ENCODE results near the gene PRR16. TPM values are rescaled to one million over a fixed set of nuclear protein-coding genes. Genes with fewer than 3 reads are reported as not detected.
"Not testable (repeated sequence)": the region's sequence is repeated elsewhere in the genome, so short reads cannot be mapped to it uniquely, and the experiment has no call there.

PRR16 gene
- total and polyA plus RNA-seq, 4 experiments from 2014 or later = not detected

GRCh38 chr5:120684749-120685415 lies 220.8 kb downstream of the PRR16 start:
- Mint-ChIP-seq H3K27me3 (no peaks in the 10 kb centered on the region), H3K36me3 (no peaks in the 10 kb centered on the region), H3K9me3 (peaks cover 0 to 7% (median 4%) of the 10 kb centered on the region in 8 donors), H3K4me1 (no peaks in the 10 kb centered on the region), H3K4me3 (no peak overlapping the region), H3K27ac (no peak overlapping the region)
- no peak for DNase-seq
- H3K4me1 ChIP-seq (ENCODE audit: insufficient read depth, low read length) = no peaks in the 10 kb centered on the region
- no peak overlapping the region for H3K27ac ChIP-seq (ENCODE audit: low read depth, low read length)
- CTCF ChIA-PET (ENCODE audit: partially characterized antibody) = no interaction called here
- no peaks in the 10 kb centered on the region for H3K27me3 ChIP-seq (ENCODE audit: insufficient read depth, low read length)
- POLR2A ChIA-PET (ENCODE audit: partially characterized antibody) = no interaction called here
- H3K36me3 ChIP-seq (ENCODE audit: insufficient read depth, low read length) = no peaks in the 10 kb centered on the region
- H3K4me3 ChIP-seq (ENCODE audit: low read length in 2 of 2) = no peak overlapping the region
- intact Hi-C loops (cut with micrococcal nuclease) = no loop called here
- no peaks in the 10 kb centered on the region for H3K9me3 ChIP-seq (ENCODE audit: control insufficient read depth in 1 of 2, low read length in 2 of 2)

- Mint-ChIP-seq H3K27me3 (no peaks in the 10 kb centered on the region), H3K9me3 (peaks cover 0 to 15% (median 2%) of the 10 kb centered on the region in 8 donors), H3K4me3 (no peak overlapping the region), H3K36me3 (no peaks in the 10 kb centered on the region), H3K4me1 (no peaks in the 10 kb centered on the region), H3K27ac (no peak overlapping the region)
- Histone ChIP-seq H3K36me3 (ENCODE audit: insufficient read depth, low read length) (no peaks in the 10 kb centered on the region), H3K4me3 (ENCODE audit: low read length in 2 of 2) (no peak overlapping the region), H3K27me3 (ENCODE audit: insufficient read depth, low read length) (no peaks in the 10 kb centered on the region), H3K27ac (ENCODE audit: low read depth, low read length) (no peak overlapping the region), H3K4me1 (ENCODE audit: insufficient read depth, low read length) (no peaks in the 10 kb centered on the region), H3K9me3 (ENCODE audit: control insufficient read depth in 1 of 2, low read length in 2 of 2) (no peaks in the 10 kb centered on the region)
- no peak for DNase-seq
- ChIA-PET CTCF (ENCODE audit: partially characterized antibody) (no interaction called here), POLR2A (ENCODE audit: partially characterized antibody) (no interaction called here)
- intact Hi-C loops (cut with micrococcal nuclease) = no loop called here
These were observed 226.7 kb downstream of the PRR16 start for GRCh38 chr5:120690621-120691407.

DNA sequence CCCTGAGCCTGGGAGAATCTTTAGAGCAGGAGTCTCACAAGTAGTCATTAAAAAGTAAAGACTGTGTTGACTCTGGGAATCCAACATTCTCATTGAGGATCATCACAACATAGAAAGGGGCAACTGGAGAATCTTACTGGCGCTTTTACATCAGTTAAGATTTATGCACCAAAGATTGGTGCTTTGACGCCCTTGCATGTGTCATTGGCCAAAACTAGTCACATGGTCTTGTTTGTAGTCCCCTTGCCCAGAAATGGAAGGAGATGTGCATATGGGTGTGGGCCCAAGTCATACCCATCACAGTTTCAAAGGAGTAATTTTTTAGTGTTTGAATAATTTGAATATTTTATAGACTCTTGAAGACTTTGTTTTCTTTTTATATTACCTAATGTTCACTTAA lies 228.2 kb downstream of the PRR16 start:
- POLR2A ChIA-PET (ENCODE audit: partially characterized antibody) = no interaction called here
- H3K4me3 ChIP-seq (ENCODE audit: low read length in 2 of 2) = no peak overlapping the region
- no peak overlapping the region for H3K27ac ChIP-seq (ENCODE audit: low read depth, low read length)
- H3K4me1 Mint-ChIP-seq = no peaks in the 10 kb centered on the region
- no peak overlapping the region for H3K4me3 Mint-ChIP-seq
- no peaks in the 10 kb centered on the region for H3K36me3 Mint-ChIP-seq
- no peaks in the 10 kb centered on the region for H3K36me3 ChIP-seq (ENCODE audit: insufficient read depth, low read length)
- H3K27me3 ChIP-seq (ENCODE audit: insufficient read depth, low read length) = no peaks in the 10 kb centered on the region
- DNase-seq = no peak
- H3K27ac Mint-ChIP-seq = no peak overlapping the region
- H3K4me1 ChIP-seq (ENCODE audit: insufficient read depth, low read length) = no peaks in the 10 kb centered on the region
- H3K9me3 ChIP-seq (ENCODE audit: control insufficient read depth in 1 of 2, low read length in 2 of 2) = no peaks in the 10 kb centered on the region
- peaks cover 0 to 15% (median under 1%) of the 10 kb centered on the region in 8 donors for H3K9me3 Mint-ChIP-seq
- intact Hi-C loops (cut with micrococcal nuclease) = no loop called here
- no peaks in the 10 kb centered on the region for H3K27me3 Mint-ChIP-seq
- CTCF ChIA-PET (ENCODE audit: partially characterized antibody) = no interaction called here

DNA sequence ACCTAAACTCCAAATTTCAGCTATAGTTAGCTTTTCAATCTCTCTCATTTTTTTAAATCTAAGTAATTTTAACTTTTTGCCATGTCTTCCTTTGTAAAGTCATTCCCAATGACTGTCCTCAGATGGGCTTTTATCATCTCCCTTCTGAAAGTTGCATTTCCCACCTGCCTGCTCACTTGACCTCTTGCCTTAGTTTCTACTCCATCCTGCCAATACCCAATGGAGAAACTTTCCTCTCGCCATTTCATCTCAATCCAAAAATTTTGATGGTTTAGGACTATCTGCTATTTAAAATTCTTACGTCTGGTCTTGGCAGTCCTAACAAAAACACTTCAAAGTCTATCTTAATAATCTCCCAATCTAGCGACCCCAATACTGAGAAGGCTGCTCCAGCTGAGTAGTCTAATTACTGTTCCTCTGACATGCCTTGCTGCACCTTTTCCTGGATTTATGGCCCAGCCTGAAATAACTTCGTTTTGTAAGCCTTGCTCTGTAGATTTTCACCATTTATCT lies 231.3 kb downstream of the PRR16 start:
- POLR2A ChIA-PET (ENCODE audit: partially characterized antibody) = no interaction called here
- no peak overlapping the region for H3K27ac Mint-ChIP-seq

DNA sequence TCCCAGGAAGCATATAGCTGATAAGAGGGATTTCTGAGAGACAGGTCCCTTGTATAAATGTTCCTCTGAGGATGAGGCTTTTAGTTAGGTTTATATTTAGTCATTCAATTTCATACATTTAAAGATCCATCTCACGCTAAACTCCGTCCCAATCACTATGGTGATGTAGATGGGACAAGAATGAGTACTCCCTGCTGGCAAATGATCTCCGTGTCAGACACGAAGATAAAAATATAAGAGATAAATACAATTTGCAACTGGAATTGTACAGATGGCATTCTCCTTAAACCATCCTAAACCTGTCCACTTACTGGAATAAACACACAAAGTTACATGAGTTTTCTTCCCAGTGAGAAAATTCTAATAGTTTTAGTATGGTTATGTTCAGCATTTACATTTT lies 233.0 kb downstream of the PRR16 start:
- Histone ChIP-seq H3K27ac (ENCODE audit: low read depth, low read length) (no peak overlapping the region), H3K4me3 (ENCODE audit: low read length in 2 of 2) (no peak overlapping the region), H3K4me1 (ENCODE audit: insufficient read depth, low read length) (no peaks in the 10 kb centered on the region), H3K27me3 (ENCODE audit: insufficient read depth, low read length) (no peaks in the 10 kb centered on the region), H3K9me3 (ENCODE audit: control insufficient read depth in 1 of 2, low read length in 2 of 2) (no peaks in the 10 kb centered on the region), H3K36me3 (ENCODE audit: insufficient read depth, low read length) (no peaks in the 10 kb centered on the region)
- Mint-ChIP-seq H3K27ac (no peak overlapping the region), H3K4me3 (no peak overlapping the region), H3K9me3 (peaks cover 0 to 20% (median 6%) of the 10 kb centered on the region in 8 donors), H3K36me3 (no peaks in the 10 kb centered on the region), H3K4me1 (peaks cover 0 to 1% (median 0%) of the 10 kb centered on the region in 4 donors), H3K27me3 (no peaks in the 10 kb centered on the region)
- ChIA-PET POLR2A (ENCODE audit: partially characterized antibody) (no interaction called here), CTCF (ENCODE audit: partially characterized antibody) (no interaction called here)
- no peak for DNase-seq
- intact Hi-C loops (cut with micrococcal nuclease) = no loop called here

More for the DNA sequence above, 231.3 kb downstream of the PRR16 start:
- no peaks in the 10 kb centered on the region for H3K4me1 Mint-ChIP-seq
- intact Hi-C loops (cut with micrococcal nuclease) = no loop called here
- DNase-seq = no peak
- H3K9me3 ChIP-seq (ENCODE audit: control insufficient read depth in 1 of 2, low read length in 2 of 2) = no peaks in the 10 kb centered on the region
- no peaks in the 10 kb centered on the region for H3K36me3 Mint-ChIP-seq
- H3K4me1 ChIP-seq (ENCODE audit: insufficient read depth, low read length) = no peaks in the 10 kb centered on the region
- CTCF ChIA-PET (ENCODE audit: partially characterized antibody) = no interaction called here
- no peak overlapping the region for H3K27ac ChIP-seq (ENCODE audit: low read depth, low read length)
- peaks cover 0 to 20% (median 5%) of the 10 kb centered on the region in 8 donors for H3K9me3 Mint-ChIP-seq
- no peaks in the 10 kb centered on the region for H3K36me3 ChIP-seq (ENCODE audit: insufficient read depth, low read length)
- H3K4me3 ChIP-seq (ENCODE audit: low read length in 2 of 2) = no peak overlapping the region
- no peak overlapping the region for H3K4me3 Mint-ChIP-seq
- no peaks in the 10 kb centered on the region for H3K27me3 Mint-ChIP-seq
- no peaks in the 10 kb centered on the region for H3K27me3 ChIP-seq (ENCODE audit: insufficient read depth, low read length)

DNA sequence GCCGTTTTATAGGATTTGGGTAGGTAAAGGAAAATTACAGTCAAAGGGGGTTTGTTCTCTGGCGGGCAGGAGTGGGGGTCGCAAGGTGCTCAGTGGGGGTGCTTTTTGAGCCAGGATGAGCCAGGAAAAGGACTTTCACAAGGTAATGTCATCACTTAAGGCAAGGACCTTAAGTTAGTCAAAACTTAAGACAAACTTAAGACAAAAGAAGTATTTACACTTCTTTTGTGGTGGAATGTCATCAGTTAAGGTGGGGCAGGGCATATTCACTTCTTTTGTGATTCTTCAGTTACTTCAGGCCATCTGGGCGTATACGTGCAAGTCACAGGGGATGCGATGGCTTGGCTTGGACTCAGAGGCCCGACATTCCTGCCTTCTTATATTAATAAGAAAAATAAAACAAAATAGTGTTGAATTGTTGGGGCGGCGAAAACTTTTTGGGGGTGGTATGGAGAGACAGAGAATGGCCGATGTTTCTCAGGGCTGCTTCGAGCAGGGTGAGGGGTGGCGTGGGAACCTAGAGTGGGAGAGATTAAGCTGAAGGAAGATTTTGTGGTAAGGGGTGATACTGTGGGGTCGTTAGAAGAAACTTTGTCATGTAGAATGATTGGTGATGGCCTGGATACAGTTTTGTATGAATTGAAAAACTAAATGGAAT lies 233.7 kb downstream of the PRR16 start:
- H3K4me3 ChIP-seq (ENCODE audit: low read length in 2 of 2); intact Hi-C loops (cut with micrococcal nuclease); H3K27ac ChIP-seq (ENCODE audit: low read depth, low read length): not testable (repeated sequence)

GRCh38 chr5:120700653-120701052 lies 236.6 kb downstream of the PRR16 start:
- H3K36me3 ChIP-seq (ENCODE audit: insufficient read depth, low read length); intact Hi-C loops (cut with micrococcal nuclease); H3K4me1 Mint-ChIP-seq; POLR2A ChIA-PET (ENCODE audit: partially characterized antibody); H3K4me1 ChIP-seq (ENCODE audit: insufficient read depth, low read length); H3K27me3 Mint-ChIP-seq; H3K27ac Mint-ChIP-seq; CTCF ChIA-PET (ENCODE audit: partially characterized antibody); H3K4me3 Mint-ChIP-seq; DNase-seq; H3K27me3 ChIP-seq (ENCODE audit: insufficient read depth, low read length); H3K9me3 ChIP-seq (ENCODE audit: control insufficient read depth in 1 of 2, low read length in 2 of 2); H3K27ac ChIP-seq (ENCODE audit: low read depth, low read length); H3K36me3 Mint-ChIP-seq; H3K4me3 ChIP-seq (ENCODE audit: low read length in 2 of 2): not testable (repeated sequence)
- H3K9me3 Mint-ChIP-seq = peaks cover 0 to 17% (median 7%) of the 10 kb centered on the region in 8 donors

More for the DNA sequence above, 233.7 kb downstream of the PRR16 start:
- H3K4me1 ChIP-seq (ENCODE audit: insufficient read depth, low read length); DNase-seq; H3K27me3 Mint-ChIP-seq; H3K36me3 Mint-ChIP-seq; H3K27me3 ChIP-seq (ENCODE audit: insufficient read depth, low read length); H3K9me3 ChIP-seq (ENCODE audit: control insufficient read depth in 1 of 2, low read length in 2 of 2); H3K4me1 Mint-ChIP-seq; H3K36me3 ChIP-seq (ENCODE audit: insufficient read depth, low read length); H3K27ac Mint-ChIP-seq; CTCF ChIA-PET (ENCODE audit: partially characterized antibody); POLR2A ChIA-PET (ENCODE audit: partially characterized antibody); H3K4me3 Mint-ChIP-seq: not testable (repeated sequence)
- H3K9me3 Mint-ChIP-seq = peaks cover 0 to 20% (median 6%) of the 10 kb centered on the region in 8 donors

Data from CD4-positive, alpha-beta memory T cell (primary cell).